Smooth muscle cell (in vitro differentiated cells): ENCODE data around the gene SLC6A18. TPM values are rescaled to one million over a fixed set of nuclear protein-coding genes. Genes with fewer than 3 reads are reported as not detected.

Source experiments
- DNase-seq: peaks from one replicate; lab custom pipeline; 2025; ENCODE audit not compliant: unreplicated experiment; lab: John Stamatoyannopoulos, UW
- H2AFZ ChIP-seq: fragments of 200-600 bp; sonication (generic); 2 replicates; pipeline ENCODE4 v1.6.0; 2016; ENCODE audit warnings: antibody characterized with exemption, low read depth, mild to moderate bottlenecking
- H3F3A ChIP-seq: fragments of 200-600 bp; sonication (generic); 2 replicates; pipeline ENCODE4 v1.6.0; 2017; ENCODE audit warnings: antibody characterized with exemption, low read depth
- H3K27ac ChIP-seq: fragments of 200-600 bp; sonication (generic); 2 replicates; pipeline ENCODE4 v1.5.1; 2016; ENCODE audit warnings: low read depth, mild to moderate bottlenecking
- H3K27me3 ChIP-seq: fragments of 200-600 bp; sonication (generic); 2 replicates; pipeline ENCODE4 v1.6.1; 2016; ENCODE audit warnings: low read depth, mild to moderate bottlenecking
- H3K36me3 ChIP-seq: fragments of 200-600 bp; sonication (generic); 2 replicates; pipeline ENCODE4 v1.5.1; 2016; ENCODE audit warnings: low read depth
- H3K4me1 ChIP-seq: fragments of 200-600 bp; sonication (generic); 2 replicates; pipeline ENCODE4 v1.5.1; 2016; ENCODE audit warnings: low read depth
- H3K4me2 ChIP-seq: fragments of 200-600 bp; sonication (generic); 2 replicates; pipeline ENCODE4 v1.6.0; 2016; ENCODE audit warnings: mild to moderate bottlenecking
- H3K4me3 ChIP-seq: fragments of 200-600 bp; sonication (generic); 2 replicates; pipeline ENCODE4 v1.5.1; 2016; ENCODE audit warnings: mild to moderate bottlenecking
- H3K79me2 ChIP-seq: fragments of 200-600 bp; sonication (generic); 2 replicates; pipeline ENCODE4 v1.6.0; 2016; ENCODE audit warnings: low read depth, mild to moderate bottlenecking
- H3K9ac ChIP-seq: fragments of 200-600 bp; sonication (generic); 2 replicates; pipeline ENCODE4 v1.6.0; 2016; ENCODE audit warnings: low read depth
- H3K9me3 ChIP-seq: fragments of 200-600 bp; sonication (generic); replicated peaks from 2 replicates; pipeline ENCODE4 v1.5.1; 2016; ENCODE audit warnings: low read depth
- H4K20me1 ChIP-seq: fragments of 200-600 bp; sonication (generic); 2 replicates; pipeline ENCODE4 v1.6.0; 2016; ENCODE audit warnings: low read depth
- CTCF ChIP-seq: fragments of 200-600 bp; sonication (generic); IDR thresholded peaks from 2 replicates; pipeline ENCODE4 v1.5.1; 2017; ENCODE audit warnings: borderline replicate concordance, mild to moderate bottlenecking, antibody characterized with exemption; ENCODE audit not compliant: insufficient read depth, poor library complexity, severe bottlenecking
- WGBS: methylation state at CpG from one replicate; pipeline ENCODE4 v1.1.7; 2016; ENCODE audit warnings: low lambda C conversion rate; 5-methylcytosine and 5-hydroxymethylcytosine counted together
- polyA plus RNA-seq: library from polyadenylated mRNA; unstranded; fragments of >200 nt; fragmentation: Nextera tagmentation; extraction: Ambion mirVana; gene quantifications from 2 replicates; pipeline ENCODE4 v1.2.1, GENCODE V29; 2016
- total RNA-seq: library from RNA; depleted of rRNA; stranded (reverse); fragments of >200 nt; gene quantifications from 2 replicates; pipeline ENCODE4 v1.2.3, GENCODE V29; 2014

The SLC6A18 gene
- total and polyA plus RNA-seq, 2 experiments from 2014 or later, result not detected

DNA sequence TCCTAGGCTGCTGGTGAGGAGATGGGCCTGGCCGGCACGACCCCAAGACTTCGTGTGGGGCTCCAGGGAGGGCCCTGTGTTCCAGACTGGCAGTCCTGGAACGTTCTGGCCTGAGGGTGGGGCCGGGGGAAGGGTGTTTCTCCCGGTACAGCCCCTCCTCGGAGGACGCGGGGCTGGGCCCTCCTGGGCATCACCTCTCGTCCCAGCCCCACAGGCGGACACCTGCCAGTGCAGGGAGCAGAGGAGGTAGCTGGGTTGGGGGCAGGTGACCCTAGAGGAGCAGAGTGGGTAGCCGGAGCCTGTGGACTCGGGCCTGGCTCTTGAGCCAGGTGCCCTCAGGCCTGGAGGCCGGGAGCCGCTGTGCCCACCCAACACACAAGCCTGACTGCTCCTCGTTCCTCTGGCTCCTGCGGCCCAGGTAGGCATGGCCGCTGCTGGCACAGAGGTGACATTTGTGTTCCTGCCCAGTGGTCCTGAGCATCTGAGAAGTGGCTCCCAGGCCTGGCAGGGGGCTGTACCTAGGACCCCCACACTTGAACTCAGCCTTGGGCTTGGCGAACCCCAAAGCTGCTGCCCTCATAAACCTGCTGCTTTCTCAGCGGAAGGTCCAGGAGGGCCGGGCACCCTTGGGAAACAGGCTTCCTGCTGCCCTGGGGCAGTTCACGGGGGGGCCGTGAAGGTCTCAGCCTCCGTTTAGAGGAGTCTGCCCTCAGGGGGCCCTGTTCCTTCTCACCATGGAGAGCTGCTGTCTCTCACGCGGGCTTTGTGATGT is 23.0 kb upstream of the SLC6A18 start:
- Histone ChIP-seq H3K9ac (no peak overlapping the region), H3K4me1 (no peaks in the 10 kb centered on the region), H4K20me1 (no peaks in the 10 kb centered on the region), H3K9me3 (no peaks in the 10 kb centered on the region), H3K27ac (no peak overlapping the region), H3F3A (no peaks in the 10 kb centered on the region), H3K27me3 (peaks cover 5% of the 10 kb centered on the region), H3K4me2 (no peak overlapping the region), H3K79me2 (no peaks in the 10 kb centered on the region), H3K36me3 (no peaks in the 10 kb centered on the region), H2AFZ (no peak overlapping the region), H3K4me3 (no peak overlapping the region)
- no peak for DNase-seq
- WGBS, result 85% methylated on average over 26 of the region's 26 CpGs
- no peak for TF ChIP-seq CTCF

DNA sequence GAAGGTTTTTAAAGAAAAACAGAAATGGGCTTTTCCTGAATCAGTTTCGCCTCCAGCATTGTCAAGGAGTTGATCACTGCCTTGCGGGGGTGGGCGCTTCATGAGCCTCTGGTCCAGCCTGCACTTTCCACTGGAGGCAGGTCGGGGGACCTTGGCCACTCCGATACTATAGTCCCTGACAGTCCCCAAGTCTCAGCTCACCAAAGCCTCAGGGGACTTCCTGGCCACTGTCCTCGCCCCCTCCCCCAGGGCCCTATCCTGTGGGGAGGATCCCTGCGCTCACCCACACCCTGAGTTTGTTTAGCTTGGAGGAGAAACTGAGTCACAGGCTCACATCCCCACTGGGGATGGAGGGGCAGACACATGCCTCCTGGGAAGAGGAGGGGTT is 22.4 kb upstream of the SLC6A18 start:
- WGBS, result 86% methylated on average over 7 of the region's 7 CpGs
- no peak for DNase-seq
- Histone ChIP-seq H3K27me3 (peaks cover 5% of the 10 kb centered on the region), H3K4me1 (no peaks in the 10 kb centered on the region), H2AFZ (no peak overlapping the region), H3K79me2 (no peaks in the 10 kb centered on the region), H4K20me1 (no peaks in the 10 kb centered on the region), H3K36me3 (no peaks in the 10 kb centered on the region), H3F3A (no peaks in the 10 kb centered on the region), H3K4me3 (no peak overlapping the region), H3K9me3 (no peaks in the 10 kb centered on the region), H3K27ac (no peak overlapping the region), H3K9ac (no peak overlapping the region), H3K4me2 (no peak overlapping the region)
- TF ChIP-seq CTCF, result no peak

GRCh38 chr5:1203311-1203967 is 21.7 kb upstream of the SLC6A18 start:
- Histone ChIP-seq H3K27me3 (peaks cover 5% of the 10 kb centered on the region), H4K20me1 (no peaks in the 10 kb centered on the region), H3K36me3 (no peaks in the 10 kb centered on the region), H3K4me3 (no peak overlapping the region), H3K4me1 (no peaks in the 10 kb centered on the region), H3K9ac (no peak overlapping the region), H3K4me2 (no peak overlapping the region), H3K27ac (no peak overlapping the region), H3K9me3 (no peaks in the 10 kb centered on the region), H3F3A (no peaks in the 10 kb centered on the region), H2AFZ (no peak overlapping the region), H3K79me2 (no peaks in the 10 kb centered on the region)
- WGBS, result 95% methylated on average over 24 of the region's 24 CpGs
- DNase-seq, result no peak
- no peak for TF ChIP-seq CTCF
